ENCODE results near the gene TMCO4.
"Not testable (repeated sequence)": the region's sequence is repeated elsewhere in the genome, so short reads cannot be mapped to it uniquely, and the experiment has no call there.

Gene TMCO4

GRCh38 chr1:19792237-19793002, 7.3 kb downstream of the TMCO4 start:
- no peaks in the 10 kb centered on the region for H4K20me1 ChIP-seq (ENCODE audit: insufficient read depth, low read length, poor library complexity, severe bottlenecking)
- peaks cover 9% of the 10 kb centered on the region for H3K4me1 ChIP-seq (ENCODE audit: insufficient read depth, low read length, poor library complexity, severe bottlenecking)
- no peaks in the 10 kb centered on the region for H3K27me3 ChIP-seq (ENCODE audit: insufficient read depth, low read length, poor library complexity, severe bottlenecking)
- TF ChIP-seq CTCF (conservative IDR thresholded peaks at IDR 0.05; ENCODE audit: low read length) (no peak), EZH2phosphoT487 (IDR thresholded peaks at IDR 0.05; ENCODE audit: borderline replicate concordance) (no peak)
- no peaks in the 10 kb centered on the region for H3F3A ChIP-seq (ENCODE audit: low read depth)
- no peak overlapping the region for H2AFZ ChIP-seq (ENCODE audit: low read length)
- H3K9me2 ChIP-seq (replicated peaks; ENCODE audit: low read depth, low read length): no peaks in the 10 kb centered on the region
- H3K9me3 ChIP-seq (ENCODE audit: insufficient read depth, low read depth, low read length): no peaks in the 10 kb centered on the region
- H3K9ac ChIP-seq (ENCODE audit: low read depth, low read length, poor library complexity, severe bottlenecking): no peak overlapping the region
- no peaks in the 10 kb centered on the region for H3K79me2 ChIP-seq (ENCODE audit: insufficient read depth, low read length)
- H3K36me3 ChIP-seq (ENCODE audit: insufficient read depth, low read length): no peaks in the 10 kb centered on the region
- no peak overlapping the region for H3K4me3 ChIP-seq (ENCODE audit: low read length, poor library complexity, severe bottlenecking)
- no peak overlapping the region for H3K4me2 ChIP-seq (ENCODE audit: low read depth, low read length, poor library complexity, severe bottlenecking)

GRCh38 chr1:19790061-19790975, 9.4 kb downstream of the TMCO4 start:
- not testable (repeated sequence) for H3K9me3 ChIP-seq (ENCODE audit: insufficient read depth, low read depth, low read length); H3K36me3 ChIP-seq (ENCODE audit: insufficient read depth, low read length); H3F3A ChIP-seq (ENCODE audit: low read depth); H3K4me3 ChIP-seq (ENCODE audit: low read length, poor library complexity, severe bottlenecking); H3K79me2 ChIP-seq (ENCODE audit: insufficient read depth, low read length); H3K4me1 ChIP-seq (ENCODE audit: insufficient read depth, low read length, poor library complexity, severe bottlenecking); H3K27me3 ChIP-seq (ENCODE audit: insufficient read depth, low read length, poor library complexity, severe bottlenecking); H4K20me1 ChIP-seq (ENCODE audit: insufficient read depth, low read length, poor library complexity, severe bottlenecking); H3K9me2 ChIP-seq (replicated peaks; ENCODE audit: low read depth, low read length); H2AFZ ChIP-seq (ENCODE audit: low read length); H3K9ac ChIP-seq (ENCODE audit: low read depth, low read length, poor library complexity, severe bottlenecking)
- peak overlapping the region; percentile 31 for H3K4me2 ChIP-seq (ENCODE audit: low read depth, low read length, poor library complexity, severe bottlenecking)

DNA sequence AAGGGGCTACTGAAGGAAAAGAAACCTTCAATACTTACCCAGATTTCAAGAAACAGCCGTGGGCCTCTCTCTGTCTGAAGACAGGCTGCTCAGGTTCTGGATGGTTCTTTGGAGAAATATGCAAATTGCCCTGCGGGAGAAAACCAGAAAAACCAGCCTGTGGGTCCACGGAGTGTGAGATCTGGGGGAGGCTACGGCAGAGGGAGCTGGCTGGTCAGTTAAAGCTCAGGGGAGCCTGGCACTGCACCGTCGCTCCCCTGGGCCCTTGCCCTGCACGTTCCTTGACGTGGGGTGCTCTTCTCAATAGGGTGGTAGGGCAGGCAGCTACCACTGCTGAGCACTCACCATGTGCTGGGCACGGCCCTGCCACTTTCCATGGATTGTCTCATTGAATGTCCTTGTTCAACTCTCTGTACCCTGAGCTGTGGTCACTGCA, 12.7 kb downstream of the TMCO4 start:
- no peaks in the 10 kb centered on the region for H3F3A ChIP-seq (ENCODE audit: low read depth)
- no peaks in the 10 kb centered on the region for H3K9me2 ChIP-seq (replicated peaks; ENCODE audit: low read depth, low read length)
- no peaks in the 10 kb centered on the region for H3K27me3 ChIP-seq (ENCODE audit: insufficient read depth, low read length, poor library complexity, severe bottlenecking)
- no peak for TF ChIP-seq CTCF (conservative IDR thresholded peaks at IDR 0.05; ENCODE audit: low read length)
- TF ChIP-seq EZH2phosphoT487 (IDR thresholded peaks at IDR 0.05; ENCODE audit: borderline replicate concordance): no peak
- H3K9me3 ChIP-seq (ENCODE audit: insufficient read depth, low read depth, low read length): no peaks in the 10 kb centered on the region
- H4K20me1 ChIP-seq (ENCODE audit: insufficient read depth, low read length, poor library complexity, severe bottlenecking): no peaks in the 10 kb centered on the region
- no peak overlapping the region for H3K9ac ChIP-seq (ENCODE audit: low read depth, low read length, poor library complexity, severe bottlenecking)
- no peak overlapping the region for H3K4me2 ChIP-seq (ENCODE audit: low read depth, low read length, poor library complexity, severe bottlenecking)
- no peak overlapping the region for H2AFZ ChIP-seq (ENCODE audit: low read length)
- H3K36me3 ChIP-seq (ENCODE audit: insufficient read depth, low read length): no peaks in the 10 kb centered on the region
- H3K4me1 ChIP-seq (ENCODE audit: insufficient read depth, low read length, poor library complexity, severe bottlenecking): peaks cover 9% of the 10 kb centered on the region
- H3K79me2 ChIP-seq (ENCODE audit: insufficient read depth, low read length): no peaks in the 10 kb centered on the region
- H3K4me3 ChIP-seq (ENCODE audit: low read length, poor library complexity, severe bottlenecking): no peak overlapping the region
